Upper lobe of left lung (tissue), 4 donors: Measurements from ENCODE around the gene IQCH.

Experiments
- EP300 ChIP-seq, 4 donors: sonication (generic); formaldehyde crosslinking; IDR thresholded peaks; one replicate each; pipeline ENCODE4 v1.5.1; 2017; ENCODE audit warnings: antibody characterized with exemption in 4 of 4, control low read depth in 2 of 4
- POLR2A ChIP-seq, 4 donors: fragments of 450-650 bp; IDR thresholded peaks; one replicate each; pipeline ENCODE4 v1.5.1; 2016 to 2017; ENCODE audit warnings: antibody characterized with exemption in 4 of 4, mild to moderate bottlenecking in 2 of 4
- POLR2AphosphoS5 ChIP-seq, 2 donors: sonication (generic); formaldehyde crosslinking; IDR thresholded peaks; one replicate each; pipeline ENCODE4 v1.5.1; 2017; ENCODE audit warnings: antibody characterized with exemption in 2 of 2
- TF ChIP-seq, protein P1 (sequence below), 6 experiments: fragments of 450-650 bp in 4 of 6; fragments of 200-600 bp in 2 of 6; sonication (generic) in 2 of 6; IDR thresholded peaks; one replicate each; pipeline ENCODE4 v1.5.1; 2016 to 2019; ENCODE audit warnings: antibody characterized with exemption in 6 of 6

DNA sequence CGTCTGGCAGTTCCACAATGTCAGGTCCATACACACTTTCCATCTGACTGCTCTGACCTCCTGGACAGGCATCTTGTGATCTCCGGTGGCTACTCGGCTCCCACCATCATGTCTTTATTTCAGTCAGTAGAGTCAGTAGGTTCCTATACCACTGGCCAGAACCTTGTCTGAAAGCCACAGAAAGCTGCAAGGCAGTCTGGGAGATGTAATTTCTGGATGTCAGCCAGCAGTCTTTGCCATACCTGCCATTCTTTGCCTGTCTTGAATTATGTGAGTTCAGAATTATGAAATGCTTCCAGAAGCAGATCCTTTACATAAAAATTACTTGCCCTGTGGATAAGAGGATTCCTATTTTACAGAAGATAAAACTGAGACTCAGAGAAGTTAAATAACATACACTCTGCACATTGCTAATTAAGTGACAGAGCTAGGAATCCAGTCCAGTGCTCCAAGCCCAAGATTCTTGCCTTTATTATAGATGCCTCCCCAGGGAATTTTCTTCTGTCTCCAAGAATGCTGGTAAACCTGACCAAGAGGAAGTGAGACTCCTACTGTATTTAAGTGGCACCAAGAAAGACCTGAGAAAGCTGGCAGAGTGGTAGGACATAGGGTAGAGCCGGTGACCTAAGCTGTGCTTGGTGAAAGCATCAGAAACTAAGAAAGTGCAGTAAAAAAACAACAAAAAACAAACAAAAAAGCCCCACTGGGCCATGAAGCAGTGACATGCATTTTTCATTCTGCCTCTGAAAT lies 75.6 kb downstream of the IQCH start:
- TF ChIP-seq EP300 (IDR thresholded peaks at IDR 0.05) = no peak
- TF ChIP-seq, protein P1, sequence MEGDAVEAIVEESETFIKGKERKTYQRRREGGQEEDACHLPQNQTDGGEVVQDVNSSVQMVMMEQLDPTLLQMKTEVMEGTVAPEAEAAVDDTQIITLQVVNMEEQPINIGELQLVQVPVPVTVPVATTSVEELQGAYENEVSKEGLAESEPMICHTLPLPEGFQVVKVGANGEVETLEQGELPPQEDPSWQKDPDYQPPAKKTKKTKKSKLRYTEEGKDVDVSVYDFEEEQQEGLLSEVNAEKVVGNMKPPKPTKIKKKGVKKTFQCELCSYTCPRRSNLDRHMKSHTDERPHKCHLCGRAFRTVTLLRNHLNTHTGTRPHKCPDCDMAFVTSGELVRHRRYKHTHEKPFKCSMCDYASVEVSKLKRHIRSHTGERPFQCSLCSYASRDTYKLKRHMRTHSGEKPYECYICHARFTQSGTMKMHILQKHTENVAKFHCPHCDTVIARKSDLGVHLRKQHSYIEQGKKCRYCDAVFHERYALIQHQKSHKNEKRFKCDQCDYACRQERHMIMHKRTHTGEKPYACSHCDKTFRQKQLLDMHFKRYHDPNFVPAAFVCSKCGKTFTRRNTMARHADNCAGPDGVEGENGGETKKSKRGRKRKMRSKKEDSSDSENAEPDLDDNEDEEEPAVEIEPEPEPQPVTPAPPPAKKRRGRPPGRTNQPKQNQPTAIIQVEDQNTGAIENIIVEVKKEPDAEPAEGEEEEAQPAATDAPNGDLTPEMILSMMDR (IDR thresholded peaks at IDR 0.05) = no peak
- TF ChIP-seq POLR2A (IDR thresholded peaks at IDR 0.05) = no peak
- TF ChIP-seq POLR2AphosphoS5 (IDR thresholded peaks at IDR 0.05) = no peak
